K562 (cell line): ENCODE measurements around the gene ZNF292. TPM values are rescaled to one million over a fixed set of nuclear protein-coding genes. Genes with fewer than 3 reads are reported as not detected.

ENCODE experiments used
- DACH1 ChIP-seq: fragments of 450-650 bp; IDR thresholded peaks from 2 replicates; pipeline ENCODE4 v1.6.1; 2018; ENCODE audit not compliant: partially characterized antibody
- EGR1 ChIP-seq: fragments of 450-650 bp; conservative IDR thresholded peaks from 2 replicates; pipeline ENCODE4 v1.6.1; 2017; ENCODE audit warnings: mild to moderate bottlenecking
- EP300 ChIP-seq: IDR thresholded peaks from 2 replicates; pipeline ENCODE4 v1.6.1; 2012; ENCODE audit warnings: low read length, improper control_type of control experiment
- HDAC6 ChIP-seq: IDR thresholded peaks from 2 replicates; pipeline ENCODE4 v1.6.1; 2012; ENCODE audit warnings: low read depth, mild to moderate bottlenecking, control low read depth, inconsistent platforms, low read length, moderate library complexity
- HIVEP1 ChIP-seq: fragments of 250-450 bp; sonication (Bioruptor Pico); IDR thresholded peaks from 2 replicates; pipeline ENCODE4 v1.4.0; 2020; ENCODE audit warnings: mild to moderate bottlenecking
- NFIC ChIP-seq: fragments of 450-650 bp; IDR thresholded peaks from 2 replicates; pipeline ENCODE4 v1.6.1; 2017; ENCODE audit warnings: mild to moderate bottlenecking, inconsistent platforms
- NFXL1 ChIP-seq: fragments of 450-650 bp; formaldehyde crosslinking; IDR thresholded peaks from 2 replicates; pipeline ENCODE4 v1.4.0; 2021; ENCODE audit warnings: mild to moderate bottlenecking
- POLR2B ChIP-seq: fragments of 450-650 bp; IDR thresholded peaks from 2 replicates; pipeline ENCODE4 v1.6.1; 2018; ENCODE audit warnings: low read depth; ENCODE audit not compliant: partially characterized antibody
- SAFB ChIP-seq: fragments of 200-400 bp; formaldehyde crosslinking; IDR thresholded peaks from 2 replicates; pipeline ENCODE4 v1.6.1; 2017; ENCODE audit warnings: low read depth, low read length, borderline replicate concordance
- SAFB2 ChIP-seq: fragments of 200-400 bp; formaldehyde crosslinking; IDR thresholded peaks from 2 replicates; pipeline ENCODE4 v1.6.1; 2018; ENCODE audit warnings: borderline replicate concordance, low read length, low read depth, moderate library complexity; ENCODE audit not compliant: severe bottlenecking
- SP1 ChIP-seq: sonication (generic); formaldehyde crosslinking; IDR thresholded peaks from 2 replicates; pipeline ENCODE4 v1.8.1; 2022; ENCODE audit warnings: mild to moderate bottlenecking, missing genetic modification reagents
- THRA ChIP-seq: fragments of 450-650 bp; IDR thresholded peaks from 2 replicates; pipeline ENCODE4 v1.6.1; 2017; ENCODE audit warnings: mild to moderate bottlenecking, moderate library complexity
- ZBTB1 ChIP-seq: sonication (generic); formaldehyde crosslinking; IDR thresholded peaks from 2 replicates; pipeline ENCODE4 v1.8.1; 2023; ENCODE audit warnings: missing genetic modification reagents, low read depth, mild to moderate bottlenecking, borderline replicate concordance
- ZNF316 ChIP-seq: fragments of 450-650 bp; IDR thresholded peaks from 2 replicates; pipeline ENCODE4 v1.6.1; 2016
- ZNF57 ChIP-seq: fragments of 450-650 bp; formaldehyde crosslinking; IDR thresholded peaks from 2 replicates; pipeline ENCODE4 v1.4.0; 2020; ENCODE audit warnings: mild to moderate bottlenecking, moderate library complexity
- ZNF639 ChIP-seq, 2 experiments: fragments of 200-800 bp in 1 of 2; sonication (Bioruptor generic) in 1 of 2; sonication (generic) in 1 of 2; formaldehyde crosslinking in 1 of 2; IDR thresholded peaks in 1 of 2; conservative IDR thresholded peaks in 1 of 2; 2 replicates each; pipeline versions ENCODE4 v1.5.0 to v1.6.1; 2016 to 2020; ENCODE audit warnings: missing compliant biosample characterization in 1 of 2, missing genetic modification characterization in 1 of 2, missing genetic modification reagents in 1 of 2
- polyA plus RNA-seq, 8 experiments: library from polyadenylated mRNA; depleted of rRNA in 4 of 8; stranded (reverse) in 5 of 8; unstranded in 3 of 8; fragments of >200 nt; fragmentation: Nextera tagmentation in 2 of 8; fragmentation: Illumina TruSeq in 1 of 8; extraction: Ambion mirVana in 2 of 8; extraction: Trizol in 1 of 8; gene quantifications; 2 replicates each; pipeline versions ENCODE4 v1.2.1 to v1.2.3, GENCODE V29; 2011 to 2014; ENCODE audit warnings: inconsistent platforms in 1 of 8, missing spikeins in 1 of 8
- total RNA-seq, 7 experiments: library from RNA; depleted of rRNA in 6 of 7; stranded (reverse); fragments of >200 nt in 6 of 7; fragmentation: Illumina TruSeq in 2 of 7; extraction: Trizol in 2 of 7; gene quantifications; 2 replicates each; pipeline versions ENCODE4 v1.2.1 to v1.2.3, GENCODE V29; 2011 to 2021; ENCODE audit warnings: low replicate concordance in 1 of 7
- TF ChIP-seq, protein P1 (sequence below), 2 experiments: fragments of 450-650 bp; IDR thresholded peaks; 2 replicates each; pipeline ENCODE4 v1.6.1; 2018; ENCODE audit warnings: mild to moderate bottlenecking in 2 of 2, low read depth in 1 of 2; ENCODE audit not compliant: partially characterized antibody in 2 of 2
- TF ChIP-seq, protein P2 (sequence below): sonication (generic); formaldehyde crosslinking; IDR thresholded peaks from 2 replicates; pipeline ENCODE4 v1.8.0; 2022; ENCODE audit warnings: mild to moderate bottlenecking, missing genetic modification reagents

Gene ZNF292
- total and polyA plus RNA-seq, 9 of the 15 experiments (the other 6 are each of a cell fraction or from before 2014, with no cell fraction given), result 4.4 to 17.1 (median 12.8) TPM

DNA sequence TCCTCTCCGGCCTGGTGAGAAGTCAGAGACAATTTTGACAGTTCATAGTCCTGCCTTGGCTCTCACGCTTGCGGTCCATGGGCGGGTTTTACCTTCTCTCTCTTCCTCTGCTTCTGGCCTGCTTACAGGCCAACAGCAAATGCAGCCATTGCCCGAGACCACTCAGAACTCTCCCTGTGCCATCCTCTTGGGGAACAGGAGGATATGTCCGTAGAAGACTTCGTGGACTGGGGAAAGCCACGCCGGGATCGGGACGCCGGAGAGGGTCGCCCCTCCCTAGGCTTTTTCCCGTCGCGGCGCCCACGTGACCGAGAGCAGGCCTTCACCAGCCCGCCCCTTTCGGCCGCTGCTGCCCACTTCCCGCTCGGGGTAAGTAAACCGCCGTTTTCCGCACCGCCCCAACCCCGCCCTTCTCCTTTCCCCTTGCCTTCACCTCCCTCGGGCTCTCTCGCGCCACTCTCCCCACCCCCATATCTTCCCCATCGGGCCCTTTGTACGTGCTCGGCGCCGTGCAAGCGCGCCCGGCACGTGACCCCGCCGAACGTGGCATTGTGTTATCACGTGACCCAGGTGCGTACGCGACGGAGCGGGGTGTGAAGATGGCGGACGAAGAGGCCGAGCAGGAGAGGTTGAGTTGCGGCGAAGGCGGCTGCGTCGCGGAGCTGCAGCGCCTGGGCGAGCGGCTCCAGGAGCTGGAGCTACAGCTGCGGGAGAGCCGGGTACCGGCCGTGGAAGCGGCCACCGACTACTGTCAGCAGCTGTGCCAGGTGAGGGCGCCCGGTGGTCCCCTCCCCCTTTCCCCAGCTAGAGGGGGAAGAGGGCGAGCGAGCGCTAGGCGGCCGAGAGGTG, at the start of gene ZNF292 (continued):
- TF ChIP-seq DACH1 (no peak), NFIC (peak; percentile 45), ZNF639 (CRISPR knock-in tag; conservative IDR thresholded peaks at IDR 0.05 in 1 of 2, IDR thresholded peaks at IDR 0.05 in 1 of 2) (peak in 1 of 2 experiments; percentile 77; a peak in 2 of 4 replicates), POLR2B (no peak), SP1 (peak; percentile 81), THRA (no peak), HIVEP1 (CRISPR knock-in tag) (peak; percentile 80; the same call in 1 of the 2 replicates), NFXL1 (CRISPR knock-in tag) (no peak), ZBTB1 (CRISPR knock-in tag) (peak; percentile 73; the same call in 1 of the 2 replicates), HDAC6 (no peak), ZNF316 (no peak), SAFB2 (no peak), SAFB (no peak), EP300 (no peak), EGR1 (peak; percentile 88), ZNF57 (no peak)
- TF ChIP-seq, protein P1, sequence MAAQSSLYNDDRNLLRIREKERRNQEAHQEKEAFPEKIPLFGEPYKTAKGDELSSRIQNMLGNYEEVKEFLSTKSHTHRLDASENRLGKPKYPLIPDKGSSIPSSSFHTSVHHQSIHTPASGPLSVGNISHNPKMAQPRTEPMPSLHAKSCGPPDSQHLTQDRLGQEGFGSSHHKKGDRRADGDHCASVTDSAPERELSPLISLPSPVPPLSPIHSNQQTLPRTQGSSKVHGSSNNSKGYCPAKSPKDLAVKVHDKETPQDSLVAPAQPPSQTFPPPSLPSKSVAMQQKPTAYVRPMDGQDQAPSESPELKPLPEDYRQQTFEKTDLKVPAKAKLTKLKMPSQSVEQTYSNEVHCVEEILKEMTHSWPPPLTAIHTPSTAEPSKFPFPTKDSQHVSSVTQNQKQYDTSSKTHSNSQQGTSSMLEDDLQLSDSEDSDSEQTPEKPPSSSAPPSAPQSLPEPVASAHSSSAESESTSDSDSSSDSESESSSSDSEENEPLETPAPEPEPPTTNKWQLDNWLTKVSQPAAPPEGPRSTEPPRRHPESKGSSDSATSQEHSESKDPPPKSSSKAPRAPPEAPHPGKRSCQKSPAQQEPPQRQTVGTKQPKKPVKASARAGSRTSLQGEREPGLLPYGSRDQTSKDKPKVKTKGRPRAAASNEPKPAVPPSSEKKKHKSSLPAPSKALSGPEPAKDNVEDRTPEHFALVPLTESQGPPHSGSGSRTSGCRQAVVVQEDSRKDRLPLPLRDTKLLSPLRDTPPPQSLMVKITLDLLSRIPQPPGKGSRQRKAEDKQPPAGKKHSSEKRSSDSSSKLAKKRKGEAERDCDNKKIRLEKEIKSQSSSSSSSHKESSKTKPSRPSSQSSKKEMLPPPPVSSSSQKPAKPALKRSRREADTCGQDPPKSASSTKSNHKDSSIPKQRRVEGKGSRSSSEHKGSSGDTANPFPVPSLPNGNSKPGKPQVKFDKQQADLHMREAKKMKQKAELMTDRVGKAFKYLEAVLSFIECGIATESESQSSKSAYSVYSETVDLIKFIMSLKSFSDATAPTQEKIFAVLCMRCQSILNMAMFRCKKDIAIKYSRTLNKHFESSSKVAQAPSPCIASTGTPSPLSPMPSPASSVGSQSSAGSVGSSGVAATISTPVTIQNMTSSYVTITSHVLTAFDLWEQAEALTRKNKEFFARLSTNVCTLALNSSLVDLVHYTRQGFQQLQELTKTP (IDR thresholded peaks at IDR 0.05; ENCODE audit: low read depth in 1 of 2, partially characterized antibody in 2 of 2), result peak in 1 of 2 experiments; percentile 72
- TF ChIP-seq, protein P2, sequence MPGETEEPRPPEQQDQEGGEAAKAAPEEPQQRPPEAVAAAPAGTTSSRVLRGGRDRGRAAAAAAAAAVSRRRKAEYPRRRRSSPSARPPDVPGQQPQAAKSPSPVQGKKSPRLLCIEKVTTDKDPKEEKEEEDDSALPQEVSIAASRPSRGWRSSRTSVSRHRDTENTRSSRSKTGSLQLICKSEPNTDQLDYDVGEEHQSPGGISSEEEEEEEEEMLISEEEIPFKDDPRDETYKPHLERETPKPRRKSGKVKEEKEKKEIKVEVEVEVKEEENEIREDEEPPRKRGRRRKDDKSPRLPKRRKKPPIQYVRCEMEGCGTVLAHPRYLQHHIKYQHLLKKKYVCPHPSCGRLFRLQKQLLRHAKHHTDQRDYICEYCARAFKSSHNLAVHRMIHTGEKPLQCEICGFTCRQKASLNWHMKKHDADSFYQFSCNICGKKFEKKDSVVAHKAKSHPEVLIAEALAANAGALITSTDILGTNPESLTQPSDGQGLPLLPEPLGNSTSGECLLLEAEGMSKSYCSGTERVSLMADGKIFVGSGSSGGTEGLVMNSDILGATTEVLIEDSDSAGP (CRISPR knock-in tag), result no peak
